HK-2 (cell line): ENCODE measurements around the gene BARX2.
"Not testable (repeated sequence)": the region's sequence is repeated elsewhere in the genome, so short reads cannot be mapped to it uniquely, and the experiment has no call there.

Experiments used
- DNase-seq: peaks from one replicate; pipeline ENCODE4 v3.0.0-alpha.2; 2018; ENCODE audit not compliant: unreplicated experiment

BARX2 gene, protein sequence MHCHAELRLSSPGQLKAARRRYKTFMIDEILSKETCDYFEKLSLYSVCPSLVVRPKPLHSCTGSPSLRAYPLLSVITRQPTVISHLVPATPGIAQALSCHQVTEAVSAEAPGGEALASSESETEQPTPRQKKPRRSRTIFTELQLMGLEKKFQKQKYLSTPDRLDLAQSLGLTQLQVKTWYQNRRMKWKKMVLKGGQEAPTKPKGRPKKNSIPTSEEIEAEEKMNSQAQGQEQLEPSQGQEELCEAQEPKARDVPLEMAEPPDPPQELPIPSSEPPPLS

DNA sequence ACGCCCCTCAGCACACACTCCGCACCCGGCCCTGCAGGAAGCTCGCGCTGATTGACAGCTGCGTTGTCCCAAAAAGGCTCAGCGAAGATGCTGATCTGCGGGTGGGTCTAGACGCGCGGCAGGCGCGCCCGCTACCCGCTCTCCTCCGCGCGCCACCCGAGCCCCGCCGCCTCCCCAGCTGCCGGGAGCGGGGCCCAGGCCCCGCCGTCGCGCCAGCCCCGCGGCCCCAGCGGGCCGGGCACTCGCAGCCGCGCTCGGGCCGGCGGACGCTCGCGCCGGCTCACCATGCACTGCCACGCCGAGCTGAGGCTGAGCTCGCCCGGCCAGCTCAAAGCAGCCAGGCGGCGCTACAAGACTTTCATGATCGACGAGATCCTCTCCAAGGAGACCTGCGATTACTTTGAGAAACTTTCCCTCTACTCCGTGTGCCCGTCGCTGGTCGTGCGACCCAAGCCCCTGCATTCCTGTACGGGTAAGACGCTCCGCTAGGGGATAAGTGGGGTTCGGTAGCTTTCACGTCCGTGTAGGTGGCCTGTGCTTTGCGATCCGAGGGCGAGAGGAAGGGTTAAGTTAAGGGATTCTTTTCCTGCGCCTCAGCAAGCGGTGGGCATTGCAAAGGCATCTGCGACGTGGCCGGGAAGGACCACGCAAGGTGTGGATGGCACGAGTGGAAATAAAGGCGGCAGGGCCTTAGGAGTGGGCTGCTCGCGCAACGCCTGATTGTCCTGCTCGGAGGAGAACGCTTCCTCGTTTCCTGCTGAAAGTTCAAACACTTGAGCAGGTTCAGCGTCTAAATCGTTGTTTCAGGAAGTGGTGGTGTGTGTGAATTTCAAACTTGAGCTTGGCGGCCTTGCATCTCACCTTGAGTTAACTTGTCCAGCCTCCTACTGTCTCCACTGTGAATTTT, at the start of gene BARX2:
BARX2 (plus strand) TSS at position 98 of the 907 bp plus-strand sequence; CDS start at position 286, 188 bp downstream.
- DNase-seq = peak; percentile 12

DNA sequence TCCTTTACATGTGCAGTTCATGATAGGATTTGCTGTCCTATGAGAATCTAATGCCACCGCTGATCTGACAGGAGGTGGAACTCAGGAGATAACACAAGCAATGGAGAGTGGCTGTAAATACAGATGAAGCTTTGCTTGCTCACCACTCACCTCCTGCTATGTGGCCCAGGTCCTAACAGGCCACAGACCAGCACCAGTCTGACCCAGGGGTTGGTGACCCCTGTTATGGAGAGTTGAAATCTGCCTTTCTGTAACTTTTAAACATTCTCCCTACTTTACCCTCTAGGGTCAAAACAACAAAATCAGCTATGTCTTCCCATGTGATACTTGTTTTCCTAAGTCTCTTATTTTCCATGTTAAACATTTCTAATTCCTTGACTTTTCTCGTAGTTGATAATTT, 48.7 kb upstream of the BARX2 start:
- DNase-seq = no peak

DNA sequence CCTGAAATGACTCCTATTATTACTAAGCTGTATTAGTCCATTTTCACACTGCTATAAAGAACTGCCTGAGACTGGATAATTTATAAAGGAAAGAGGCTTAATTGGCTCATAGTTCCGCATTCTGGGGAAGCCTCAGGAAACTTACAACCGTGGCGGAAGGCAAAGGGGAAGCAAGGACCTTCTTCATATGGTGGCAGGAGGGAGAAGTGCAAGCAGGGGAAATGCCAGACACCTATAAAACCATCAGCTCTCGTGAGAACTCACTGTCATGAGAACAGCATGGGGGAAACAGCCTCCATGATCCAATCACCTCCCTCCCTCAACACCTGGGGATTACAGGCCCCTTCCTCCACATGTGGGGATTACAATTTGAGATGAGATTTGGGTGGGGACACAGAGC, 47.9 kb upstream of the BARX2 start:
- not testable (repeated sequence) for DNase-seq

DNA sequence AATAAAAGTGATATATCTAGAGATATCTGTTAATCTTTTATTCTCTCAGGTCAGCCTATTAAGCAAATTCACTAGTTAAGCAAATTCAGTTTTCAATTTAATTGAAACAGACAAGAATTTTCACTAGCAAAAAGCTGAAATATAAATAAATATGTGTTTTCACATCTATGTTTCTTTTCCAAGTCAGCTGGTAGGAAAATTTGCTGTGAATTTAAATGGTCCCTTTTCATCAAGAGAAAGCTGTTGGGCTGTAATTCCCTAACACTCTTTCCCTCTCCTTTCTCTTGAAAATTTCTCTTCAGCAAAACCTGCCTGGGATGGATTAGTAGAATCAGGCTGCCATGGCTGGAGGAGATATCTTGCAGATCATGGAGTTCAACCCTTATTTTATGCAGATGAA, 46.9 kb upstream of the BARX2 start:
- no peak for DNase-seq

DNA sequence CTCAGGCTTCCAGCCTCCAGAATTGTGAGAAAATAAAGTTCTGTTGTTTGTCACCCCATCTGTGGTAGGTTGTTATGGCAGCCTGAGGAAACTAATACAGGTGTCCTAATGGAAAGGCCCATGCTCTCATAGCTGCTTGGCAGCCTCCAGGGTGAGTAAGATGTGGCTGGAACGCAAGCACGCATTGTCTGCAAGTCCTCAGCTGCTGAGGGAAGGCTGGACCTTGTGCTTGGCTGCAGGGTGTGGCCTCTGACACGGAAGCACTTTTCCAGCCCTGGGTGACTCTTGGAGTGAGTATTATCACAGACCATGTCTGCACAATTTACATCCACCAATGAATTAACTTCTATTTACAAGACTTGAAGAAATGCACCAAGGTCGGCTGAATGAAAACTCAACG, 44.4 kb upstream of the BARX2 start:
- DNase-seq = no peak

DNA sequence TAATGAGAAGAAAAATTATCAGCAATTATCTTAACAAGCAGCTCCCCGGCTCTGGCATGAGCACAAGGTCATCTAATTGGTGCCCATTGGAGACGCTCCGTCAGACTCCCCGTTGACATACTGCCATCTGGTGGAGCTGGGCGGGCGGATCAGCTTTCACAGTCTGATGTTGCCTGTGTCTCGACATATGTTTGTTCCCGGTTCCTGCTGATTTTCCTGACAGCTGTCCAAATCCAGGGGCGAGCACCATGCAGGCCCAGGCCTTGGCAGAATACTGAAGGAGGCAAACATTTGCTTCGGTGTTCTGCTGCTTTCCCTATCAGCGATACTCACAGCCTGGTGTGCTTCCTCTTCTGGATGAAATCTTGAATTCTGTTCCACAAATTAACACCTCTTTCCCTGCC, 43.8 kb upstream of the BARX2 start:
- peak; percentile 53 for DNase-seq

DNA sequence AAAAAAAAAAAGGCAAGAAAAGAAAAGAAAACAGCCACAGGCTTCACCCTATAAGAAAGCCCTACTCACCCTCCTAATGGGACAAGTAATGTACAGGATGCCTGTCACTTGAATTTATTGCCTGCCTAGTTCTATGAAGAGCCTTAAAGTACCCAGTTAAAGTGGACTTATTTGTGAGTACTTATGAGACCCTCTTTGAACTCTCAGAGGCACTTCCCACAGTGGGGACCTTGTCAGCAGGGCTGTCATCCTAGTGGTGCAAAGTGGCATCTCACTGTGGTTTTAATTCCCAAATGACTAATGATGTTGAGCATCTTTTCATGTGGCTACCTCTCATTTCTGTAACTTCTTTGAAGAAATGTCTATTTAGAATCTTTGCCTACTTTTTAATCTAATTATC, 41.8 kb upstream of the BARX2 start:
- no peak for DNase-seq

DNA sequence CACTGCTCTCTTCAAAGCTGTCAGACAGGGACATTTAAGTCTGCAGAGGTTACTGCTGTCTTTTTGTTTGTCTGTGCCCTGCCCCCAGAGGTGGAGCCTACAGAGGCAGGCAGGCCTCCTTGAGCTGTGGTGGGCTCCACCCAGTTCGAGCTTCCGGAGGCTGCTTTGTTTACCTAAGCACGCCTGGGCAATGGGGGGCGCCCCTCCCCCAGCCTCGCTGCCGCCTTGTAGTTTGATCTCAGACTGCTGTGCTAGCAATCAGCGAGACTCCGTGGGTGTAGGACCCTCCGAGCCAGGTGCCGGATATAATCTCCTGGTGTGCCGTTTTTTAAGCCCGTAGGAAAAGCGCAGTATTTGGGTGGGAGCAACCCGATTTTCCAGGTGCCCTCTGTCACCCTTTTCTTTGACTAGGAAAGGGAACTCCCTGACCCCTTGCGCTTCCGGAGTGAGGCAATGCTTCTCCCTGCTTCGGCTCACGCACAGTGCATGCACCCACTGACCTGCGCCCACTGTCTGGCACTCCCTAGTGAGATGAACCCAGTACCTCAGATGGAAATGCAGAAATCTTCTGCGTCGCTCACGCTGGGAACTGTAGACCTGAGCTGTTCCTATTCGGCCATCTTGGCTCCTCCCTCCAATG, 31.2 kb upstream of the BARX2 start:
- not testable (repeated sequence) for DNase-seq

DNA sequence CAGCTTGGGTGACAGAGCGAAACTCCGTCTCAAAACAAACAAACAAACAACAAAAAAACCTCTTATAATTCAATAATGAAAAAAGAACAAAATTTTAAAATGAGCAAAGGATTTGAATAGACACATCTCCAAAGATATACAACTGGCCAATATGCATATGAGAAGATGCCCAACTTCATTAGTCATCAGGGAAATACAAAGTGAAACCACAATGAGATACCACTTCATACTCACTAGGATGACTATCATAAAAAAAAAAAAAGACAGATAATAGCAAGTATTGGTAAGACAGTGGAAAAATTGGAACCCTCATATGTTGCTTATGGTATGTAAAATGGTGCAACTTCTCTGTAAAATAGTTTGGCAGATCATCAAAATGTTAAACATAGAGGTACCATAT, 28.7 kb upstream of the BARX2 start:
- no peak for DNase-seq

DNA sequence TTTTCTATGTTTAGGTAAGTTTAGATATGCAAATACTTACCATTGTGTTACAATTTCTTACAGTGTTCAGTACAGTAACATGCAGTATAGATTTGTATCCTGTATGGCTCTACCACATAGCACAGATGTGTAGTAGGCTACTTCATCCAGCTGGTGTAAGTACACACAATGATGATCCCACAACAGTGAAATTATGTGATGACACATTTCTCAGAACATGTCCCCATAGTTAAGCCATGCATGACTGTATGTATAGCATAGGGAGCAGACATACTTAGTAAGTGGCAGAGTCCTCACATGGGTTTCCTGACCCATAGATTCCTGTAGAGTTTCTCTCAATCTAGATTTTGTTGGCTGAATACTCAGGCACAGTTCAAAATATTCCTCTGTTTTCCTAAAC, 26.8 kb upstream of the BARX2 start:
- no peak for DNase-seq

DNA sequence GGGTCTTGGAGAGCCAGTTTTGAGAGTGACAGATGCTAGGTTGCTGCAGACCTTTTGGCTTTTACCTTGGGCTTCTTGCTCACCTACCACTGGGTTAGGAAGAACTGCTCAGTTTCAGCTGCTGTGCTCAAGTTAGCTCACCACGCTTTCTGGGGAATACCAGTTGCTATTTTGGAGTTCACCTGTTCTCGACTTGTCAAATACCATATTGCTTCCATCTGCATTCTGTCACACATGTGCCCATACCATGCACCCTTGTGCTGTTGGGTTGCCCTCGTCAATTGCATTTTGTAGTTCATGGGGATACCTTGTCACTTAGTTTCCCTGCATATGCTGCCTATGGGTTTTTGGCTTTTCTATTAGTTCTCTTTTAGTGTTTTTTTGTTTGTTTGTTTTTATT, 23.0 kb upstream of the BARX2 start:
- no peak for DNase-seq

DNA sequence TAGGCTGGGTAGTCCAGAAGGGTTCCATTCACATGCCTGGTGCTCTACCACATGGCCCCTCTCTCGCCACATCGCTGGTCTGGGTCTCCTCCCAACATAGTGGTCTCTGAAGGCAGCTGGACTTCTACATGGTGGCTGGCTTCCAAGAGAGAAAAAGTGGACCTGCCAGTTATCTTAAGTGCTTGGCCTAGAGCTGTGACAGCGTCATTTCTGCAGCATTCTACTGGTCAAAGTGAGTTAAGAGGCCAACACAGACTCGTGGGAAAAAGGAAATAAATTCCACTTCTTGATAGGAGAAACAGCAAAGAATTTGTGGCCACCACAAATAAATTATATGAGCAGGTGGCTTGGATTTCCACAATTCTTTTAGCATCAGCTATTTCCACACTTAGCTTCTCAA, 21.0 kb upstream of the BARX2 start:
- no peak for DNase-seq

DNA sequence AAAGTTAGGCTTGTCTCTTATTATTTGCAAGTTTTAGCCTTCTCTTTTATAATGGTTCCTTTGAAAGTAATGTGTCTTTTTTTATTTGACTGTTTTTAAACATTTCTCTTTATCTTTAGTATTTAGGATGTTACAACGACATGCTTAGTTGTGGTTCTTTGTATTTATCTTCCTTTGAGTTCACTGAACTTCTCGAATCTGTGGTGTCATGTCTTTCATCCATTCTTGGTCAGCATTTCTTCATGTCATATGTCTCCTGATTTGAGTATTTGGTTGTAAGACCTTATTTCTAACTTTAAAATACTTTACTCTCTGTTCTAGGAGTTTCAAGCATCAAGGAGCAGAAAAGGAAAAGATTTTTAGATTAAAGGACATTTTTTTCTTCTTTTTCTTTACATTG, 15.9 kb upstream of the BARX2 start:
- DNase-seq = no peak

DNA sequence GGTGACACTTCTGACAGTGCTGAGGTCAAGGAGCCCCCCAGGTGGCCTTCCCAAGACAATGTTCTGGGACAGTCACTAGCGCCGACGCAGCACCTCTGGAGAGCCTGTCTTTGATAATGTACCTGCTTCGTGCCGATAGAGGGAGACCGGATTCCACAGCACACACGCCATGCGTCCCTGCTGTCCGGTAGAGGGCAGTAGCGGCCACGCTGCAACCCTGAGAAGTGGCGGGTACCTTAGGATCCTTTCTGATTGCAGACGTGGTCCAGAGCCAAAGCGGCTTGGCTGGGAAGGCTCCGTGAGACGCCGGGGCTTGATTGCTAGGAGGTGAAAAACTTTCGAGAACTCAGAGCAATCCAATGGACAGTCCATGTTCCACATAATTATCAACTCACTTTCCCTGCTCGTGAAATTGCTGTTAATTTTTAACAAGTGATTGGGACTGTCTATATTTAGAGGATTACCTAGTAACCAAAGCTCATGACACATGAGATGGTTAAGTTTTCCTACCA, 11.4 kb upstream of the BARX2 start:
- peak; percentile 85 for DNase-seq

DNA sequence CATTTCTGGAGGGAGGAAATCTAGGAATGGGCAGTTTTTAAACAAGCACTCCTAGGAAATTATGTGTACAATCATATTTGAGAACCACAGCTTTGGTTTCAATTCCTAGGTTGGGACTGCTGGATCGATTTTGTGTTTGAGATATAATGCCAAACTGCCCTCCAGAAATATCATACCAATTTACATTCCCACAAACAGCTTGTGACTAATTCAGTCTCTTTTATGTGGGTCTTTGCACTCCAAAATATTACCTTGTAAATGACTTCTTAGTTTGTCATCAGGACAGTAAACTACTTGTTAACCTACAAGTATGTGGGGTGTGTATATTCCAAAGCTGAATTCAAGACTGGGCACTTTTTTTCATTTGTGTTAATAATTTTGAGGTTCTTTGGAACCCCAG, 9.8 kb upstream of the BARX2 start:
- DNase-seq = no peak

DNA sequence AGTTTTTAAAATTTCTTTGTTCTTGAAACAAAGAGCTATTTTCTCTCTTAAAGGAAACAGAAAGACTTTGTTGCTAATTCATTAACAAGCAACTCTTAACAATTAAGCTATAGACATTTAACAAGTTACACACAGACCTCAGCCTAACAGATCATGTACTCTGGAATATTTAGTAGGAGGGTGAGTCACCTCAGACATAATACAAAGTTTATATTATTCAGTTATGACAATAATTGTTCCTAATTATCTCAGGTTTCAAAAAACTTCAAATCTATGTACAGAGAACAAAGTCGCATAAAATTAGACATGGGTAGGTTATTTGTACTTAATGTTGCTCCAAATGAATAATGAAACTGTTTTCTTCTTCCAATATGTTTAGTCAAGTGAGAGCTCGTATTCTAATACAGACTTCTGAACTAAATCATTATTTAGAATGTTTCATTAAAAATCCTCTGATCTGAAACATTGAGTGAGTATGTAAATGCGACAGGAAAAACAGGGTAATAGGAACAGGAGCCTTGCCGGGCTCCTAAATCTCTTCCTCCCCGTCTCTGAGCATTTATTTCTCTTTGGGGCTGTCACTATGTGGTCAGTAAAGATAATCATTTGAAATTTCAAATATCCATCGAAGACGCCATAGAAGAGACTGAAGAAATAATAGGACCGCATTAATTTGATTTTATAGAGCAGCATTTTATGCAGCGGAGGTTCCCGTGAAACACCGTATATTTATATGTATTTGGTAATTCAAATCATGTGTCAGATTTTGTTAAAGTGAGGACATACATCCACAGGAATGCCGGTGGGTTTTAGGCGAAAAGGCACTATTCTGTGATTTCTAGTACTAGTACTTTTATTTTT, 8.7 kb upstream of the BARX2 start:
- DNase-seq = no peak

DNA sequence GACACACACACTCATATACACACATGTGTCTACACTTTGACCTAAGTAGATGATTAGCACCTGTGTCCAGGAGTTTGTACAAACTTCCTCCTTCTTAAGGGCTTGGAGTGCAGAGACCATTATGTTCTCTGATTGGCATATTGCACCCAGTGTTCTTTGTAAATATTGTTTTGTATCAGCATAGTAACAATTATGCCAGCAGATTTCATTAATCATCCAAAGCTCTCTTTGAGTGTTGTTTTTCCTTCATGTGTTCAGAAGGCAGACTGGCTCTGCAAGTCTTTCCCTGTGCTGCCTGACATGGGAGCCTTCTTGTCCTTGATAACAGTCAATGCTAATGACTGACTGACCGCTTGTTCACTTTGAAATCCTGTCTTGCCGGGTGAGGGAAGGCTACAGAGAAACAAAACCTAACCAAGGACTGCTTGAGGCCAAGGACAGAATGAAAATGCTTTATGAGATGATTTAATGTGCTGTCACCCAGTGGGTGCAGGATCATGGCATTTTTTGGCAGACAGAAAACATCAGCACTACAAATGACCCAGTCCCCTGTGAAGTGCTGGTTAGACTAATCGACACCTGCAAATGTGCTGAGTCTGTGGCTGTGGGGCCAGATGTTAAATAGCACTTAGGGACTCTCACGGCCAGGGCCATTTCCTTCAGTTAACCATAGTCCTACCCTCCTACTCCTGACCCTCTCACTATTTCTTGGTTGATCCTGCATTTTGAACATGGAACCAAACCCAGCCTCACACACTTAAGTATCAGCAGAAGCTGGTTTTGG, 6.6 kb upstream of the BARX2 start:
- DNase-seq = no peak

DNA sequence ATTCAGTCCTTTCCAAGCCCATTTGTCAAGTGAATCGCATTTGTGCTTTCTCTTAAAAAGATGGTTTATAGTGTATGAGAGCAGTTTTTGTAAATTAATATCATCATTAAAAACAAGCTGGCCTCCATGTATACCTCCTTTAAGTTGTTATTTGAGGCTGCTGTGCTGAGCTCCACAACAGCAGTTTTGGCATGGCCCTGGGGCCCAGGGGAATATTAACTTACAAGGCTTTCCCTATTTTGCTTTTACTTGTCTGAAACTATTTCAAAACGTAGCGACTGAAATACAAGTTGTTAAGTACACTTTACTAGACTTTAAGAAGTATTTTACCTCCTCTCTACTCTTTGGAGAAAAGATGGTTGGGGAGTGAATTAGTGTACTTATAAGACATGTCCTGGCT, 4.9 kb upstream of the BARX2 start:
- DNase-seq = no peak

DNA sequence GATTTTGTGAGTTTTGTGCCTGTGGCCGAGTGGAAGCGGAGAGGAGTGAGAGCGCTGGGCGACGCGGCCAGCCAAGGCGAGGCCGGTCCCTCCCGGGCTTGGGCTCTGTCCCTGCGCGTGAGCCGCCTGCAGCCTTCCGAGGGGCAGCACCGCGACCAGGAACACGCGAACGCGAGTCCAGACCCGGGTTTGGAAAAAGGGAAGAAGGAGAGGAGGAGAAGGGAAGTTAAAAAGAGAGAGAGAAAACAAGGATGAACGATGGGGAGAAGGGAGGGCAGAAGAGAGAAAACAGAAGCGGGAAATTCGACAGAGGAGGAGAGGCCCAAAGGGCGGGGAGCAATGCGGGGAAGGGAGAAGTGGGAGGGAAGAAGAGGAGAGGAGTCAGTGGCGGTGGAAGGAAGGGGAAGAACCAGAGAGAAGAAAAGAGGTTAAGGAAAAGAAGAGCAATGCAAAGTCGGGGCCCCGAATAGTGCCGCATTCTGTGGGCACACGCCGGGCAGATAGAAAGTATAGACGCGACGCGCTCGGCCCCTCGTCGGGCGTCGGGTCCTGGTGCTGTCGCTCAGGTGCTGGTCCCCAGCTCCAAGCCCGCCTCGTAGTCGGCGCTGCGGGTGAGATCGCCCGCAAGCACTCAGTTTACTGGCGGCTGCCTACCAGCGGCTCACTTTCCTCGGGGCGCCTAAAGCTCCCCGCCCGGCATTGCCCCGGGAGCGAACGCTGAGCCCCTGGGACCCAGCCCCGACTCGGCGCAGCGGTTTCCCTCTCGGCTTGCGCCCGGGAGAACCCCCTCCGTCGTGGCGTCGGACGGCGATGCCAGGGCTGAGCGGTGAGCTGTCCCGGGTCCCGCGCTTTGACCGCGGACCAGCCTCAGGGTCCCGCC, 2.8 kb upstream of the BARX2 start:
- DNase-seq = no peak

DNA sequence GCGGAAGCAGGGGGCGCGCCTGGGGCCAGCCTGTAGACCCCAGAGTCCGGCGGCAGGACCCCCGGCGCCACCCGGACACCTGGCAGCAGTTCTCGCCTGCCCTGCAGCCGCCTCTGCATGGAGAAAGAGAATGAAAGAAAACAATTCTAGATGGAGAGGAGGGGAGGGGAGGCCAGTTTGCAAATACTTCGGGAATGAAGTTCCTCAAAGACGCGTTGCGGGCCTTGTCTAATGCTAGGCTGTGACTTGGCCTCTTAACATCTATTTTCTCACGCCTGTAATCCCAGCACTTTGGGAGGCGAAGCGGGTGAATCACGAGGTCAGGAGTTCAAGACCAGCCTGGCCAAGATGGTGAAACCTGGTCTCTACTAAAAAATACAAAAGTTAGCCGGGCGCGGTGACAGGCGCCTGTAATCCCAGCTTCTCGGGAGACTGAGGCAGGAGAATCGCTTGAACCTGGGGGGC, 2.1 kb upstream of the BARX2 start:
- no peak for DNase-seq
